ENCODE data around the gene TNNT3.

DNA sequence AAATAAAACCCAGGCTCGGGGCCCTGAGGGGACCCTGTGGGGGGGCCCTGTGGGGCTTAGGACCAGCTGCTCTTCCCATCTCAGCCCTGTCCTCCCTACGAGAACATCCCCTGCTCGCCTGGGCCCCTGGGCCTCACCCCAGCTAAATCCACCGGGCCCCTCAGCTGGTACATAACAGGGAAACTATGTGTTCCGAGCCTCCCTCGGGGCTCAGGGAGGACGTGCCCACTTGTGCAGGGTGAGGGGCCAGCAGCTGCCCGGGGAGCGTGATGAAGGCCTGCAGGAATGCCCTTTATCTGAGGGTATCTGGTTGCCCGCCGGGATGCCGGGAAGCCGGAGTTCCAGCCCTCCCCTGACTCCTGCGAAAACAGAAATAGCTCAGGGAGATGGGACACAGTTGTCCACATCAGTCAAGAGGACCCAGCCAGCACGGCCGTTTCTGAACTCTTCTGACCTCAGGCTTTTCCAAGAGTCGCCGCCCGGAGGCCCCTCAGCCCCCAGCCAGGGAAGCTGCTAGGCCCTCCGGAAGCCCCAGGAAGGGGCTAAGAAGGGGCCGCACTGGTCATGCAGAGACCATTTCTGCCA, 48.2 kb downstream of the TNNT3 start:
- TF ChIP-seq EZH2phosphoT487 (IDR thresholded peaks at IDR 0.05; ENCODE audit: borderline replicate concordance, low read length): no peak
- TF ChIP-seq, protein P1, sequence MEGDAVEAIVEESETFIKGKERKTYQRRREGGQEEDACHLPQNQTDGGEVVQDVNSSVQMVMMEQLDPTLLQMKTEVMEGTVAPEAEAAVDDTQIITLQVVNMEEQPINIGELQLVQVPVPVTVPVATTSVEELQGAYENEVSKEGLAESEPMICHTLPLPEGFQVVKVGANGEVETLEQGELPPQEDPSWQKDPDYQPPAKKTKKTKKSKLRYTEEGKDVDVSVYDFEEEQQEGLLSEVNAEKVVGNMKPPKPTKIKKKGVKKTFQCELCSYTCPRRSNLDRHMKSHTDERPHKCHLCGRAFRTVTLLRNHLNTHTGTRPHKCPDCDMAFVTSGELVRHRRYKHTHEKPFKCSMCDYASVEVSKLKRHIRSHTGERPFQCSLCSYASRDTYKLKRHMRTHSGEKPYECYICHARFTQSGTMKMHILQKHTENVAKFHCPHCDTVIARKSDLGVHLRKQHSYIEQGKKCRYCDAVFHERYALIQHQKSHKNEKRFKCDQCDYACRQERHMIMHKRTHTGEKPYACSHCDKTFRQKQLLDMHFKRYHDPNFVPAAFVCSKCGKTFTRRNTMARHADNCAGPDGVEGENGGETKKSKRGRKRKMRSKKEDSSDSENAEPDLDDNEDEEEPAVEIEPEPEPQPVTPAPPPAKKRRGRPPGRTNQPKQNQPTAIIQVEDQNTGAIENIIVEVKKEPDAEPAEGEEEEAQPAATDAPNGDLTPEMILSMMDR (IDR thresholded peaks at IDR 0.05; ENCODE audit: low read depth, low read length, poor library complexity, severe bottlenecking): no peak
